ENCODE data around the gene MPND. TPM values are rescaled to one million over a fixed set of nuclear protein-coding genes. Genes with fewer than 3 reads are reported as not detected.

Gene MPND, protein sequence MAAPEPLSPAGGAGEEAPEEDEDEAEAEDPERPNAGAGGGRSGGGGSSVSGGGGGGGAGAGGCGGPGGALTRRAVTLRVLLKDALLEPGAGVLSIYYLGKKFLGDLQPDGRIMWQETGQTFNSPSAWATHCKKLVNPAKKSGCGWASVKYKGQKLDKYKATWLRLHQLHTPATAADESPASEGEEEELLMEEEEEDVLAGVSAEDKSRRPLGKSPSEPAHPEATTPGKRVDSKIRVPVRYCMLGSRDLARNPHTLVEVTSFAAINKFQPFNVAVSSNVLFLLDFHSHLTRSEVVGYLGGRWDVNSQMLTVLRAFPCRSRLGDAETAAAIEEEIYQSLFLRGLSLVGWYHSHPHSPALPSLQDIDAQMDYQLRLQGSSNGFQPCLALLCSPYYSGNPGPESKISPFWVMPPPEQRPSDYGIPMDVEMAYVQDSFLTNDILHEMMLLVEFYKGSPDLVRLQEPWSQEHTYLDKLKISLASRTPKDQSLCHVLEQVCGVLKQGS
- total RNA-seq = 3.9 and 6.3 TPM in 2 replicates

DNA sequence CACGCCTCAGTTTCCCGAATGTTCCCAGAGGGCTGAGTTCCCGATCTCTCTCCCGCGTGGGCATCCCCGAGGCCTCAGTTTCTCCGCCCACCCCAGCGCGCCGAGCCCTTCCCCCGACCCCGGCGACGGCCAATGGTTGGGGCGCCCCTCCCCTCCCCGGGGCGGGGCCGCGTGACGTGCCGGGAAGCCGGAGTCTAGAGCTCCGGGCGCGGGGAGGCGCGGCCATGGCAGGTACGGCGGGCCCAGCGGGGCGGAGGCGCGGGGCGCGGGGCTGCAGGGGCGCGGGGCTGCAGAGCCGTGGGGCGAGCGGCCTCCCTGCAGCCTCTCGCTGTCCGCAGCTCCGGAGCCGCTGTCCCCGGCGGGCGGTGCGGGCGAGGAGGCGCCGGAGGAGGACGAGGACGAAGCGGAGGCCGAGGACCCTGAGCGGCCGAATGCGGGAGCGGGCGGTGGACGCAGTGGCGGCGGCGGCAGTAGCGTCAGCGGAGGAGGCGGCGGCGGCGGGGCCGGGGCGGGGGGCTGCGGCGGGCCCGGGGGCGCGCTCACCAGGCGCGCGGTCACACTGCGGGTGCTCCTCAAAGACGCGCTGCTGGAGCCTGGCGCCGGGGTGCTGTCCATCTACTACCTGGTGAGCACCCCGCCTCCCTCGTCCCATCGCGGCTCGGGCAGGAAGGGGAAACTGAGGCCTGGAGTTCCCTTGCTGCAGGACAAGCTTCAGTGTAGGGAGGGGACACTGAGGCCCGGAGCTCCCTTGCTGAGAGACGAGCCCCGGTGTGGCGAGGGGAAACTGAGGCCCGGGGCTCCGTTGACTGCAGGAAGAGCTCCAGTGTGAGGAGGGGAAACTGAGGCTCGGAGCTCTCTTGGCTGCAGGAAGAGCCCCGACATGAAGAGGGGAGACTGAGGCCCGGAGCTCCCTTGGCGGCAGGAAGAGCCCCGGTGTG, at the start of gene MPND:
TSS of gene MPND (plus strand) at position 193 of the 938 bp plus-strand sequence. CDS start at position 225, 32 bp downstream.
- peak within 1 kb of the TSS; percentile 76 for H3K4me3 ChIP-seq (ENCODE audit: low read depth, low read length)
- DNase-seq (ENCODE audit: low read depth) = no peak
- TF ChIP-seq, protein P1, sequence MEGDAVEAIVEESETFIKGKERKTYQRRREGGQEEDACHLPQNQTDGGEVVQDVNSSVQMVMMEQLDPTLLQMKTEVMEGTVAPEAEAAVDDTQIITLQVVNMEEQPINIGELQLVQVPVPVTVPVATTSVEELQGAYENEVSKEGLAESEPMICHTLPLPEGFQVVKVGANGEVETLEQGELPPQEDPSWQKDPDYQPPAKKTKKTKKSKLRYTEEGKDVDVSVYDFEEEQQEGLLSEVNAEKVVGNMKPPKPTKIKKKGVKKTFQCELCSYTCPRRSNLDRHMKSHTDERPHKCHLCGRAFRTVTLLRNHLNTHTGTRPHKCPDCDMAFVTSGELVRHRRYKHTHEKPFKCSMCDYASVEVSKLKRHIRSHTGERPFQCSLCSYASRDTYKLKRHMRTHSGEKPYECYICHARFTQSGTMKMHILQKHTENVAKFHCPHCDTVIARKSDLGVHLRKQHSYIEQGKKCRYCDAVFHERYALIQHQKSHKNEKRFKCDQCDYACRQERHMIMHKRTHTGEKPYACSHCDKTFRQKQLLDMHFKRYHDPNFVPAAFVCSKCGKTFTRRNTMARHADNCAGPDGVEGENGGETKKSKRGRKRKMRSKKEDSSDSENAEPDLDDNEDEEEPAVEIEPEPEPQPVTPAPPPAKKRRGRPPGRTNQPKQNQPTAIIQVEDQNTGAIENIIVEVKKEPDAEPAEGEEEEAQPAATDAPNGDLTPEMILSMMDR (conservative IDR thresholded peaks at IDR 0.05; ENCODE audit: low read depth, low read length) = no peak

DNA sequence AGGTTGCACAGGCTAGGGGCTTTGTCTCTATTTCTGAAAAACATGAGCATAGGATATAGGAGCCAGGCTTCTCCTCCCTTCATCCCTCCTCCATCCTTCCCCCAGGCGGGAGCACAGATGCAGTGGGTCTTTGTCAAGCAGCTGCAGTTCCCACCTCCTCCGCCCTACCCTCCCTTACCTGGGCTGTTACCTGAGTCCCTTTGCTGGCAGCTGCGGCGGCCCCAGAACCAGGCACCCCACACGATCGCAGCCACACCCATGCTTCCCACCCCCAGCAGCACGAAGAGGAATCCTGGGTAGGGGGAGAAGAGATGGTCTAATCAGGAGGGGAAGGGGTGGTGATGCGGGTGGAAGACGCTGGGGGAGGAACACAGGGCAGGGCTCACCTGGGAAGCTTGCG, 49.0 kb upstream of the MPND start:
- DNase-seq (ENCODE audit: low read depth) = no peak
- no peak overlapping the region for H3K4me3 ChIP-seq (ENCODE audit: low read depth, low read length)
- TF ChIP-seq, protein P1 (conservative IDR thresholded peaks at IDR 0.05; ENCODE audit: low read depth, low read length) = no peak

DNA sequence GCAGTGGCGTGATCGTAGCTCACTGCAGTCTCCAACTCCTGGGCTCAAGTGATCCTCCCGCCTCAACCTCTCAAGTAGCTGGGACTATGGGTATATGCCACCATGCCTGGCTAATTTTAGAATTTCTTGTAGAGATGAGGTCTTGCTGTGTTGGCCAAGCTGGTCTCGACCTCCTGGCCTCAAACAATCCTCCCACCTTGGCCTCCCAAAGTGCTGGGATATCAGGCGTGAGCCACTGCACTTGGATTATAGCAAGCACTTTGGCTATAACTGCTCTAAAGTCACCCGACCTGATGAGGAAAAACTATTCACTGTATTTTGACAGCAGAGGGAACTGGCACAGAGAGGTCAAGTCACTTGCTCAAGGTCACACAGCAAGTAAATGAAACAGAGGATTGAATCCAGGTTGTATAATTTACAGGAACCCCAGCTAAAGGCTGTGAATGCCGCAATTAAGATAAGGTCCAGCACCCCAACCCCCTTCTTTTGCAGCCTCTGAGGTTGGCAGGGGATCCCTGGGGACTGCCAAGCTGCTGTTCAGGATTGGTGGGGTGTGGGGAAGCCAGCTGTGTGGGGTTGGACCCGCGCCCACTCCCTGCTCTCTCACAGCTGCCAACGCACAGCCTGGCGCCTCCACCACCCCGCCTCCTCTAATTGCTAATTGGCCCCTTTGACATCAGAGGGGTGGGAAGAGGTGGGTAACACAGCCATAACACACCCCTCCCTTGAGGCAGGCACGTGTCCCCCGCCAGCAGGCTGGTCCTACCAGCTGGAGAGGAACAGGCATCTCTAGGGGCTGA, 47.2 kb upstream of the MPND start:
- TF ChIP-seq, protein P1 (conservative IDR thresholded peaks at IDR 0.05; ENCODE audit: low read depth, low read length) = no peak
- no peak overlapping the region for H3K4me3 ChIP-seq (ENCODE audit: low read depth, low read length)
- no peak for DNase-seq (ENCODE audit: low read depth)

DNA sequence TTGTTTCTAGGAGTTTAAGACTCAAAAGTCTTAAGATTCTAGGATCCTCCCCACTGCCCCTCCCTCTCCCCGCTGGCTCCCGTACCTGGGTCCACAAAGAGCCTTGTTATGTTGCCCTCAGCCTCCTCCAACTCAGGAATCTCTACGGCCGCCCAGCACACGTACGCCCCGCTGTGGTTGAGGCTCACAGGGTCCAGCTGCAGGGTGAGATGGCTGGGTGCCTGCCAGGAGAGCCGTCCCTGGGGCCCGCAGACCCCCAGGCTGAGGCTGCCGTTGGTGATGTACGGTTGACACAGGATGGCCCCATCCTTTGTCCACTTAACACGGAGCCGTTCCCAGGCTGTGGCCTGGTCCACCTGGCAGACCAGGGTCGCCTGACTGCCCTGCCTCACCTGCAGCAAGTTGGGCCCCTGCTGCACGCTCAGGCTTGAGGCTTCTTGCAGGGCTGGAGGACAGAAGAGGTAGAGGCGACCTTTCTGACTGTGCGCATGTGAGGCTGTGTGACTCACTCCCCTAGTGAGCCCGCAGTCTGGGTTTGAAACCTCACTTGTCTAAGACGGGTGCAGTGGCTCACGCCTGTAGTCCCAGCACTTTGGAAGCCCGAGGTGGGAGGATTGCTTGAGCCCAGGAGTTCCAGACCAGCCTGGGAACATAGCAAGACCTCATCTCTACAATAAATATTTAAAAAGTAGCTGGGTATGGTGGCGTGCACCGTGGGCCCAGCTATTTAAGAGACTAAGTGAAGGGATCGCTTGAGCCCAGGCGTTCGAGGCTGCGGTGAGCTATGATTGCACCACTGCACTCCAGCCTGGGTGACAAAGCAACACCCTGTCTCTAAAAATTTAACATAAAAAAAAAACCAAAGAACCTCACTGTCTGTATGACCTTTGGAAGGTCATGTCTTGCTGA, 45.2 kb upstream of the MPND start:
- DNase-seq (ENCODE audit: low read depth) = no peak
- no peak overlapping the region for H3K4me3 ChIP-seq (ENCODE audit: low read depth, low read length)
- TF ChIP-seq, protein P1 (conservative IDR thresholded peaks at IDR 0.05; ENCODE audit: low read depth, low read length) = no peak

DNA sequence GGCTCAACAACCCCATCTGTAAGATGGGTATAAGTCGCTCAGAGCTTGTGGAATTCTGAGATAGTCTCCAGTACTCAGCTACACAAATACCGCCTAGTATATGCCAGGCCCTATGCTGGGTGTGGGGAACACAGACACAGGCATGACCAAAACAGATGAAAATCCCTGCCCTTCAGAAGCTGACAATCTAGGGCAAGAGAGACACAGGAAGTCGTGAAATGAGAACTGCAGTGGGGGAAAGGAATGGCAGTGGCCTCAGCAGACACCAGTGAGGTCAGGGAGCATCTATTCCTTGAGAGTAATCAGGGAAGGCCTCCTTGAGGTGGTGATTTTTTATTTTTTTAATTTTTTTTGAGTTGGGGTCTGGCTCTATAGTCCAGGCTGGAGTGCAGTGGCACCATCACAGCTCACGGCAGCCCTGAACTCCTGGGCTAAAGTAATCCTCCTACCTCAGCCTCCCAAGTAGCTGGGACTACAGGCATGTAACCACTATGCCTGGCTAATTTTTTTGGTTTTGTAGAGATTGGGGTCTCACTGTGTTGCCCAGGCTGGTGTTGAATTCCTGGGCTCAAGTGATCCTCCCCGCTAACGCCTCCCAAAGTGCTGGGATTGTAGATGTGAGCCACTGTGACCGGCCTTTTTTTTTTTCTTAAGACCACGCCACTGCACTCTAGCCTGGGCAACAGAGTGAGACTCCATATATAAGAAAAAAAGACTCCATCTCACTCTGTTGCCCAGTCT, 44.4 kb upstream of the MPND start:
- DNase-seq (ENCODE audit: low read depth) = no peak
- no peak overlapping the region for H3K4me3 ChIP-seq (ENCODE audit: low read depth, low read length)
- TF ChIP-seq, protein P1 (conservative IDR thresholded peaks at IDR 0.05; ENCODE audit: low read depth, low read length) = no peak
